IPS DF 19.7 (cell line): Measurements from ENCODE around the gene PDE5A.
"Not testable (repeated sequence)": the region's sequence is repeated elsewhere in the genome, so short reads cannot be mapped to it uniquely, and the experiment has no call there.

Experiments
- DNase-seq: peaks from one replicate; pipeline ENCODE4 v3.0.0-alpha.2; 2013; ENCODE audit warnings: low read depth, low spot score

The PDE5A gene

GRCh38 chr4:119471259-119471658 lies 157.3 kb downstream of the PDE5A start:
- DNase-seq: no peak

GRCh38 chr4:119470737-119471063 lies 157.9 kb downstream of the PDE5A start:
- not testable (repeated sequence) for DNase-seq

- not testable (repeated sequence) for DNase-seq
Observed at GRCh38 chr4:119470021-119470736, 158.4 kb downstream of the PDE5A start.

- DNase-seq: not testable (repeated sequence)
Observed at GRCh38 chr4:119469039-119469438, 159.6 kb downstream of the PDE5A start.

- DNase-seq: not testable (repeated sequence)
Observed at GRCh38 chr4:119462733-119463132, 165.9 kb downstream of the PDE5A start.

- DNase-seq: not testable (repeated sequence)
Observed at GRCh38 chr4:119455734-119456133, 172.9 kb downstream of the PDE5A start.

GRCh38 chr4:119454491-119455270 lies 173.9 kb downstream of the PDE5A start:
- peak; percentile 42 for DNase-seq

GRCh38 chr4:119454151-119454490 lies 174.5 kb downstream of the PDE5A start:
- not testable (repeated sequence) for DNase-seq

- DNase-seq: not testable (repeated sequence)
Observed at GRCh38 chr4:119453286-119453685, 175.3 kb downstream of the PDE5A start.

- DNase-seq: not testable (repeated sequence)
Observed at GRCh38 chr4:119449851-119450250, 178.8 kb downstream of the PDE5A start.
